ENCODE results near the gene GPANK1. TPM values are rescaled to one million over a fixed set of nuclear protein-coding genes. Genes with fewer than 3 reads are reported as not detected.

GPANK1 gene
- total and polyA plus RNA-seq, 2 of the 13 experiments (the other 11 are each of a cell fraction or from before 2014, with no cell fraction given), result 15.4 to 22.8 TPM

- TF ChIP-seq AKNA (CRISPR knock-in tag; IDR thresholded peaks at IDR 0.05; ENCODE audit: borderline replicate concordance) (no peak), RNF219 (CRISPR knock-in tag; IDR thresholded peaks at IDR 0.05) (0 out of 2 replicates have a peak, but pooled peaks have one; percentile 8), NFKB2 (CRISPR knock-in tag; IDR thresholded peaks at IDR 0.05; ENCODE audit: borderline replicate concordance) (peak; percentile 48; the same call in 1 of the 2 replicates), CAMTA2 (CRISPR knock-in tag; IDR thresholded peaks at IDR 0.05; ENCODE audit: borderline replicate concordance) (peak; percentile 87; the same call in 1 of the 2 replicates), HNRNPK (IDR thresholded peaks at IDR 0.05; ENCODE audit: low read depth, low read length, poor library complexity, severe bottlenecking) (peak; percentile 85), ZNF800 (CRISPR knock-in tag; IDR thresholded peaks at IDR 0.05) (no peak), REST (IDR thresholded peaks at IDR 0.05; ENCODE audit: borderline replicate concordance in 1 of 2, low read depth in 1 of 2, low read length in 2 of 2) (peak in 1 of 2 experiments; percentile 40; a peak in 1 of 4 replicates), SP1 (IDR thresholded peaks at IDR 0.05) (no peak), SP1 (CRISPR knock-in tag; IDR thresholded peaks at IDR 0.05) (peak; percentile 31), ZNF674 (CRISPR knock-in tag; IDR thresholded peaks at IDR 0.05; ENCODE audit: low read depth) (0 out of 2 replicates have a peak, but pooled peaks have one; percentile 65), ZNF839 (CRISPR knock-in tag; IDR thresholded peaks at IDR 0.05; ENCODE audit: borderline replicate concordance) (peak; percentile 85; the same call in 1 of the 2 replicates), ZBTB26 (CRISPR knock-in tag; IDR thresholded peaks at IDR 0.05; ENCODE audit: borderline replicate concordance) (no peak), ZNF264 (CRISPR knock-in tag; IDR thresholded peaks at IDR 0.05) (0 out of 2 replicates have a peak, but pooled peaks have one; percentile 0)
These were observed 44.0 kb downstream of the GPANK1 start, which contains the start of gene PRRC2A (continued) for GRCh38 chr6:31620586-31621319.

All from HepG2 (cell line).